ENCODE data around the gene UPK1A. TPM values are rescaled to one million over a fixed set of nuclear protein-coding genes. Genes with fewer than 3 reads are reported as not detected.

The UPK1A gene
- total and polyA plus RNA-seq, 9 of the 15 experiments (the other 6 are each of a cell fraction or from before 2014, with no cell fraction given): 0.06 to 0.13 TPM; not detected in 7

DNA sequence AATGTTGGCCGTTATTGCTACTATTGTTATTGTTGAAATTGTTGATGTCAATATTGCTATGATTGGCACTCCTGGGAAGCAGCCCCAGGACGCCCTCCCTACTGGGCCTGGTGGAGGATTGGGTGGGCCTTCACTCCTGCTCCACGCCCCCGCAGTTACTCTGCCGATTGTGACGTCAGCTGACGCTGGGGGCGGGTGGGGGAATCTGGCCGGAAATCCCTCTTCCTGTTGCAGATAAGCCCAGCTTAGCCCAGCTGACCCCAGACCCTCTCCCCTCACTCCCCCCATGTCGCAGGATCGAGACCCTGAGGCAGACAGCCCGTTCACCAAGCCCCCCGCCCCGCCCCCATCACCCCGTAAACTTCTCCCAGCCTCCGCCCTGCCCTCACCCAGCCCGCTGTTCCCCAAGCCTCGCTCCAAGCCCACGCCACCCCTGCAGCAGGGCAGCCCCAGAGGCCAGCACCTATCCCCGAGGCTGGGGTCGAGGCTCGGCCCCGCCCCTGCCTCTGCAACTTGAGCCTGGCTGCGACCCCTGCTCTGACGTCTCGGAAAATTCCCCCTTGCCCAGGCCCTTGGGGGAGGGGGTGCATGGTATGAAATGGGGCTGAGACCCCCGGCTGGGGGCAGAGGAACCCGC is 24.7 kb upstream of the UPK1A start, which contains the start of gene ETV2 (continued):
- TF ChIP-seq, protein P1, sequence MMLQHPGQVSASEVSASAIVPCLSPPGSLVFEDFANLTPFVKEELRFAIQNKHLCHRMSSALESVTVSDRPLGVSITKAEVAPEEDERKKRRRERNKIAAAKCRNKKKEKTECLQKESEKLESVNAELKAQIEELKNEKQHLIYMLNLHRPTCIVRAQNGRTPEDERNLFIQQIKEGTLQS (IDR thresholded peaks at IDR 0.05): peak; percentile 59
- TF ChIP-seq, protein P1 (CRISPR knock-in tag; conservative IDR thresholded peaks at IDR 0.05): no peak
- TF ChIP-seq ZNF507 (tag; conservative IDR thresholded peaks at IDR 0.05) (no peak), RUNX1 (IDR thresholded peaks at IDR 0.05; ENCODE audit: low read depth) (no peak), PYGO2 (tag; IDR thresholded peaks at IDR 0.05) (no peak), HNRNPLL (IDR thresholded peaks at IDR 0.05; ENCODE audit: low read depth, low read length, poor library complexity, severe bottlenecking) (no peak), TBL1XR1 (IDR thresholded peaks at IDR 0.05; ENCODE audit: low read length in 2 of 2) (peak in 1 of 2 experiments; percentile 38; a peak in 1 of 4 replicates), MTA1 (IDR thresholded peaks at IDR 0.05; ENCODE audit: borderline replicate concordance) (no peak), ZFP30 (CRISPR knock-in tag; IDR thresholded peaks at IDR 0.05; ENCODE audit: borderline replicate concordance) (no peak), MTA3 (IDR thresholded peaks at IDR 0.05; ENCODE audit: borderline replicate concordance) (0 out of 2 replicates have a peak, but pooled peaks have one; percentile 54), NONO (IDR thresholded peaks at IDR 0.05; ENCODE audit: low read depth in 2 of 2, low read length in 1 of 2) (no peak), ZNF224 (CRISPR knock-in tag; IDR thresholded peaks at IDR 0.05) (no peak), KDM1A (IDR thresholded peaks at IDR 0.05) (no peak), EWSR1 (IDR thresholded peaks at IDR 0.05; ENCODE audit: borderline replicate concordance, low read depth, partially characterized antibody) (no peak), TAF1 (IDR thresholded peaks at IDR 0.05; ENCODE audit: control insufficient read depth, extremely low read depth, insufficient read depth, low read length, severe bottlenecking) (no peak), POLR2G (IDR thresholded peaks at IDR 0.05; ENCODE audit: low read depth, low read length) (peak; percentile 55), BRD4 (IDR thresholded peaks at IDR 0.05) (0 out of 2 replicates have a peak, but pooled peaks have one; percentile 46)
- TF ChIP-seq, protein P2, sequence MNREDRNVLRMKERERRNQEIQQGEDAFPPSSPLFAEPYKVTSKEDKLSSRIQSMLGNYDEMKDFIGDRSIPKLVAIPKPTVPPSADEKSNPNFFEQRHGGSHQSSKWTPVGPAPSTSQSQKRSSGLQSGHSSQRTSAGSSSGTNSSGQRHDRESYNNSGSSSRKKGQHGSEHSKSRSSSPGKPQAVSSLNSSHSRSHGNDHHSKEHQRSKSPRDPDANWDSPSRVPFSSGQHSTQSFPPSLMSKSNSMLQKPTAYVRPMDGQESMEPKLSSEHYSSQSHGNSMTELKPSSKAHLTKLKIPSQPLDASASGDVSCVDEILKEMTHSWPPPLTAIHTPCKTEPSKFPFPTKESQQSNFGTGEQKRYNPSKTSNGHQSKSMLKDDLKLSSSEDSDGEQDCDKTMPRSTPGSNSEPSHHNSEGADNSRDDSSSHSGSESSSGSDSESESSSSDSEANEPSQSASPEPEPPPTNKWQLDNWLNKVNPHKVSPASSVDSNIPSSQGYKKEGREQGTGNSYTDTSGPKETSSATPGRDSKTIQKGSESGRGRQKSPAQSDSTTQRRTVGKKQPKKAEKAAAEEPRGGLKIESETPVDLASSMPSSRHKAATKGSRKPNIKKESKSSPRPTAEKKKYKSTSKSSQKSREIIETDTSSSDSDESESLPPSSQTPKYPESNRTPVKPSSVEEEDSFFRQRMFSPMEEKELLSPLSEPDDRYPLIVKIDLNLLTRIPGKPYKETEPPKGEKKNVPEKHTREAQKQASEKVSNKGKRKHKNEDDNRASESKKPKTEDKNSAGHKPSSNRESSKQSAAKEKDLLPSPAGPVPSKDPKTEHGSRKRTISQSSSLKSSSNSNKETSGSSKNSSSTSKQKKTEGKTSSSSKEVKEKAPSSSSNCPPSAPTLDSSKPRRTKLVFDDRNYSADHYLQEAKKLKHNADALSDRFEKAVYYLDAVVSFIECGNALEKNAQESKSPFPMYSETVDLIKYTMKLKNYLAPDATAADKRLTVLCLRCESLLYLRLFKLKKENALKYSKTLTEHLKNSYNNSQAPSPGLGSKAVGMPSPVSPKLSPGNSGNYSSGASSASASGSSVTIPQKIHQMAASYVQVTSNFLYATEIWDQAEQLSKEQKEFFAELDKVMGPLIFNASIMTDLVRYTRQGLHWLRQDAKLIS (CRISPR knock-in tag; IDR thresholded peaks at IDR 0.05): 0 out of 2 replicates have a peak, but pooled peaks have one; percentile 40
- TF ChIP-seq, protein P3, sequence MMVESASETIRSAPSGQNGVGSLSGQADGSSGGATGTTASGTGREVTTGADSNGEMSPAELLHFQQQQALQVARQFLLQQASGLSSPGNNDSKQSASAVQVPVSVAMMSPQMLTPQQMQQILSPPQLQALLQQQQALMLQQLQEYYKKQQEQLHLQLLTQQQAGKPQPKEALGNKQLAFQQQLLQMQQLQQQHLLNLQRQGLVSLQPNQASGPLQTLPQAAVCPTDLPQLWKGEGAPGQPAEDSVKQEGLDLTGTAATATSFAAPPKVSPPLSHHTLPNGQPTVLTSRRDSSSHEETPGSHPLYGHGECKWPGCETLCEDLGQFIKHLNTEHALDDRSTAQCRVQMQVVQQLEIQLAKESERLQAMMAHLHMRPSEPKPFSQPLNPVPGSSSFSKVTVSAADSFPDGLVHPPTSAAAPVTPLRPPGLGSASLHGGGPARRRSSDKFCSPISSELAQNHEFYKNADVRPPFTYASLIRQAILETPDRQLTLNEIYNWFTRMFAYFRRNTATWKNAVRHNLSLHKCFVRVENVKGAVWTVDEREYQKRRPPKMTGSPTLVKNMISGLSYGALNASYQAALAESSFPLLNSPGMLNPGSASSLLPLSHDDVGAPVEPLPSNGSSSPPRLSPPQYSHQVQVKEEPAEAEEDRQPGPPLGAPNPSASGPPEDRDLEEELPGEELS (CRISPR knock-in tag; IDR thresholded peaks at IDR 0.05; ENCODE audit: borderline replicate concordance): no peak
- TF ChIP-seq, protein P4, sequence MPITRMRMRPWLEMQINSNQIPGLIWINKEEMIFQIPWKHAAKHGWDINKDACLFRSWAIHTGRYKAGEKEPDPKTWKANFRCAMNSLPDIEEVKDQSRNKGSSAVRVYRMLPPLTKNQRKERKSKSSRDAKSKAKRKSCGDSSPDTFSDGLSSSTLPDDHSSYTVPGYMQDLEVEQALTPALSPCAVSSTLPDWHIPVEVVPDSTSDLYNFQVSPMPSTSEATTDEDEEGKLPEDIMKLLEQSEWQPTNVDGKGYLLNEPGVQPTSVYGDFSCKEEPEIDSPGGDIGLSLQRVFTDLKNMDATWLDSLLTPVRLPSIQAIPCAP (CRISPR knock-in tag; IDR thresholded peaks at IDR 0.05; ENCODE audit: borderline replicate concordance): no peak

Data from K562 (cell line).